NCI-H2081 treated with DMSO at 0.1 percent for 48 hours (cell line): Measurements from ENCODE around the gene CFH.
A peak's percentile ranks its signal among the peaks of the same experiment; 100 is the strongest.
"Not testable (repeated sequence)": the region's sequence is repeated elsewhere in the genome, so short reads cannot be mapped to it uniquely, and the experiment has no call there.

ENCODE experiments used
- DNase-seq: peaks from one replicate; lab custom pipeline; 2025; lab: John Stamatoyannopoulos, UW

The CFH gene

DNA sequence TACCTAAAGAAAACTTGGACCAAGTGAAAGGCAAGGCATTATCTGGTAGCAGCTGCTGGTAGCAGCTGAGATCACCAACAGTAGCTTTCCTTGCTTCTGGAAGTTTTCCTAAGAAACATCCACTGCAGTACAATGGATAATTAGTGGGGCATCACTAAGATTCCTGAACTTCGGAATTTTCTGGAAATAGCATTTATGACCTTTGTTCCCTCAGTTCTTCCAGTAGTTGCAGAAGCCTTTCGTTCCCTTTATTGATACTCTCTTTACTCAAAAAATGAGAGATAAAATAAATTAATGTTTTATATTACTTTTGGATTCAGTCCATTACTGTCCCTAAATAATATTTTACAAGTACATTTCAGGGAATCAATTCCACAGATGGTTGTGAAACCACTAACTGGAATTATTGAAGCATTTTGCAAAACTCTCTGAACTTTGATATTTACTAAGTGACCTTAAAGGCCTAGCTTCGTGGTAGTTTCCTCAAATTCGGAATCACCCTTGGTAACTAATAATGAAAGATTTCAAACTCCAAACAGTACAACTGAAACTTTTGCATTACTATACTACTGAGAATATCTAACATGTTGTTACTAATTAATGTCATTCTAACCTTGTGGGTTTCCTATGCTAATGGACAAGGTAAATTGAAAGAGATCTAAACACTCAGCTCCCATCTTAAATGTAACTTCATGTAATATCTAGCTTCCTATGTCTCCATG, 113.3 kb downstream of the CFH start:
- not testable (repeated sequence) for DNase-seq

DNA sequence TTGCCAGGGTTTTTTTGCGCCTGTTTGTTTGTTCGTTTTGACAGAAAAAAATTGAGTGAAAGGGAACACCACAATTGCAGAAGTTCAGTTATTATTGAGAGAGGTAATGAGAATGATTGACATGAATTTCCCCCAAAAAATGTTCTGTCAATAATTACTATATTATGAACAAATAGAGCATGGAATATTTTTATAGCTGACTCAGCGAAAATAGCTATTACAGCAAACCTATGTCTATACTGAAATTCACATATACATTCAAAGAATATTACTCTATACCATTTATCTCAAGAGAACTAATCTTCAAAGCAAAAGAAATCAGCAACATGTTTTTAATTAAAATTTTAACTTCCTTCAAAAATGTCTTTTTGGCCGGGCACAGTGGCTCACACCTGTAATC, 118.0 kb downstream of the CFH start:
- DNase-seq: not testable (repeated sequence)

DNA sequence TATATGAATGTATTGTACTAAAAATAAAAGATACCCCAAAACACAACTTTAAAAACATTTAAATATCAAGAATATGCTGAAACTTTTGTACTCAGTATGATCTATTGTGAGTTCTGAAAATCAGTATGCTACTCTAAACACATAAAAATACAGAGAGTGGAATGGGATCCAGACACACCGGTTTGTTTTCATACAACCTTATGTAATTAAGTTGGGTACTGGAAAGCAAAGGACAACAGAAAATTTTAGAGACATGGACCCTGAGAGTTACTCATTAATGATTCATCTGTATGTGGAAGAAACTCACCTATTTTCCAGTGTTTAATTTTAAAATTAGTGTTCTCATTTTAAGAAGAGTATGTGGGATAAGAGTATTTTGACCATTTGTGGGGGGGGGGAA, 121.9 kb downstream of the CFH start:
- no peak for DNase-seq

DNA sequence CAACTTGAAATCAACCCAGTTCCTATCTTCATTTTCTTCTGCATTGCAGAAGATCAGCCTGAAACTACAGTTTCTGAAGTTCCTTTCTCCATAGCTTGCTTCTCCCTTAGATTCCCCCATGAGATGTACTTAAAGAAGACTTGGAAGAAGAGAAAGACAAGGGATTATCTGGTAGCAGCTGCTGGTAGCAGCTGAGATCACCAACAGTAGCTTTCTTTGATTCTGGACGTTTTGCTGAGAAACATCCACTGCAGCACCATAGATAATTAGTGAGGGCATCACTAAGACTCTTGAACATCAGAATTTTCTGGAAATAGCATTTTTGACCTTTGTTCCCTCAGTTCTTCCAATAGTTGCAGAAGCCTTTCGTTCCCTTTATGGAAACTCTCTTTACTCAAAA, 122.3 kb downstream of the CFH start:
- no peak for DNase-seq

DNA sequence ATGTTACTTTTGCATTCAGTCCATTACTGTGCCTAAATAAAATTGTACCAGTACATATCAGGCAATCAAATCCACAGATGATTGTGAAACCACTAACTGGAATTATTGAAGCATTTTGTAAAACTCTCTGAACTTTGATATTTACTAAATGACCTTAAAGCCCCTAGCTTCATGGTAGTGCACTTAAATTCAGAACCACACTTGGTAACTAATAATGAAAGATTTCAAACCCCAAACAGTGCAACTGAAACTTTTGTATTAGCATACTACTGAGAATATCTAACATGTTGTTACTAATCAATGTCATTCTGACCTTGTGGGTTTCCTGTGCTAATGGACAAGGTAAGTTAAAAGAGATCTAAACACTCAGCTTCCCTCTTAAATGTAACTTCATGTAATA, 122.8 kb downstream of the CFH start, which contains the start of gene CFHR3:
TSS of gene CFHR3 (plus strand) at position 238 of the 400 bp plus-strand sequence. CDS start at position 285, 47 bp downstream.
- DNase-seq: no peak

DNA sequence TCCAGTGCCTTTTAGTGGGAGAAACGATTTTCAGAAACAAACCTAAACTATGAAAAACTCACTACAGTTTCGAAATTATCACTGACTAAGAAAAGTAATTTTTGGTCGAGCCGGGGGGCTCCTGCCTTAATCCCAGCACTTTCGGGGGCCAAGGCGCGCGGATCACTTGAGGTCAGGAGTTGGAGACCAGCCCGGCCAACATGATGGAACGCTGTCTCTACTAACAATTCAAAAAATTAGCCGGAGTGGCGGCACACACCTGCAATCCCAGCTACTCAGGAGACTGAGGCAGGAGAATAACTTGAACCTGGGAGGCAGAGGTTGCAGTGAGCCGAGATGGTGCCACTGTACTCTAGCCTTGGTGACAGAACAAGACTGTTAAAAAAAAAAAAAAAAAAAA, 125.8 kb downstream of the CFH start:
- DNase-seq: no peak

DNA sequence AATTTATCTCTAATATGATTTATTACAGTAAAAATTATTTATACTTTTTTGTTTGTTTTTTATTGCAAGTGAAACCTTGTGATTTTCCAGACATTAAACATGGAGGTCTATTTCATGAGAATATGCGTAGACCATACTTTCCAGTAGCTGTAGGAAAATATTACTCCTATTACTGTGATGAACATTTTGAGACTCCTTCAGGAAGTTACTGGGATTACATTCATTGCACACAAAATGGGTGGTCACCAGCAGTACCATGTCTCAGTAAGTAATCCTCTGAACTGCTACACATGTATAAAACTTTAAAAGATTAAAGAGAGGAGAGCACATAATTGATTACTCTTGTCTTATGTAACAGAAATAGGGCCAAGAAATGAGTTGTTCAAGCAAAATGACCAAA, 127.2 kb downstream of the CFH start:
- DNase-seq: no peak

DNA sequence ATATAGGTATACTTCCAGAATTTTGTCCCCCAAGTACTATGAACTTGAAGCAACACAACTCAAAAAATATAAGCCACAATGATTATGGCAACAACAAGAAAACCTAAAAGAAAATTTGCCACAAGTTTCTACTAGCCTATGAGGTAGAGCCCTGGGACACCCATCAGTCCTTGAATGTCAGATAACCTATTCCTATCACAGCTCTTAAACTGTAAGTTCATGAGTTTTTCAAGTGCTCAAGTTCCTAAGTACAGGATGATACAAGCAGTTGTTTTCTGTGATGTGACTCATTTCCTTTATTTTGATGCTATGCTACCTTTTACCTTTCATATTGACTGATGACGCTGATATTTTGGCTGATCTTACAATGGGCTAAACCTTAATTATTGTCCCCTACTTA, 139.4 kb downstream of the CFH start:
- not testable (repeated sequence) for DNase-seq

DNA sequence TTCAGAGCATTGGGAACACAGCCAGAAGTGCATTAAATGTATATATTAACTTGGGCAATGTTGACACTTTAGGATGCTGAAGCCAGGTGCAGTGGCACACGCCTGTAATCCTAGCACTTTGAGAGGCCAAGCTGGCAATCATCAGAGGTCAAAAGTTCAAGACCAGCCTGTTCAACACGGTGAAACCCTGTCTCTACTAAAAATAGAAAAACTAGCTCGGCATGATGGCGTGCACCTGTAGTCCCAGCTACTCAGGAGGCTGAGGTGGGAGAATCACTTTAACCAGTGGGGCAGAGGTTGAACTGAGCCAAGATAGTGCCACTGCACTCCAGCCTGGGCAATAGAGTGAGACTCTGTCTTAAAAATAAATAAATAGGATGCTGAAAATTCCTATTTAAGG, 142.3 kb downstream of the CFH start:
- peak; percentile 99 for DNase-seq
